SK-N-SH (cell line): ENCODE results near the gene DBX2.

ENCODE experiments used
- CTCF ChIP-seq: fragments of 200-600 bp; sonication (generic); IDR thresholded peaks from 2 replicates; pipeline ENCODE4 v1.6.1; 2017; ENCODE audit warnings: antibody characterized with exemption, mild to moderate bottlenecking, moderate library complexity
- EP300 ChIP-seq, 2 experiments: IDR thresholded peaks; 2 replicates each; pipeline versions ENCODE4 v1.4.0 to v1.6.1; 2012; ENCODE audit warnings: borderline replicate concordance in 1 of 2, low read depth in 1 of 2, low read length in 1 of 2
- FOXM1 ChIP-seq: IDR thresholded peaks from 2 replicates; pipeline ENCODE4 v1.4.0; 2012; ENCODE audit warnings: low read depth, mild to moderate bottlenecking
- GATA2 ChIP-seq: sonication (generic); formaldehyde crosslinking; IDR thresholded peaks from 2 replicates; pipeline ENCODE4 v1.5.0; 2020; ENCODE audit warnings: mild to moderate bottlenecking, missing genetic modification reagents
- POLR2AphosphoS5 ChIP-seq: IDR thresholded peaks from 2 replicates; pipeline ENCODE4 v1.6.1; 2012; ENCODE audit warnings: low read depth, low read length
- TAF1 ChIP-seq: IDR thresholded peaks from 2 replicates; pipeline ENCODE4 v1.6.1; 2012; ENCODE audit warnings: low read depth, mild to moderate bottlenecking, low read length, moderate library complexity, borderline replicate concordance
- TCF12 ChIP-seq: IDR thresholded peaks from 2 replicates; pipeline ENCODE4 v1.4.0; 2012
- YY1 ChIP-seq: IDR thresholded peaks from 2 replicates; pipeline ENCODE4 v1.4.0; 2012; ENCODE audit warnings: low read depth, mild to moderate bottlenecking

- TF ChIP-seq TAF1 (no peak), FOXM1 (no peak), EP300 (IDR thresholded peaks at IDR 0.05; ENCODE audit: borderline replicate concordance in 1 of 2, low read depth in 1 of 2, low read length in 1 of 2) (no peak), CTCF (no peak), YY1 (no peak), POLR2AphosphoS5 (no peak), TCF12 (no peak), GATA2 (CRISPR knock-in tag) (no peak)
Measured at GRCh38 chr12:45040977-45041376, 9.9 kb downstream of the DBX2 start.
